Measurements from ENCODE around the gene FAM234B.

DNA sequence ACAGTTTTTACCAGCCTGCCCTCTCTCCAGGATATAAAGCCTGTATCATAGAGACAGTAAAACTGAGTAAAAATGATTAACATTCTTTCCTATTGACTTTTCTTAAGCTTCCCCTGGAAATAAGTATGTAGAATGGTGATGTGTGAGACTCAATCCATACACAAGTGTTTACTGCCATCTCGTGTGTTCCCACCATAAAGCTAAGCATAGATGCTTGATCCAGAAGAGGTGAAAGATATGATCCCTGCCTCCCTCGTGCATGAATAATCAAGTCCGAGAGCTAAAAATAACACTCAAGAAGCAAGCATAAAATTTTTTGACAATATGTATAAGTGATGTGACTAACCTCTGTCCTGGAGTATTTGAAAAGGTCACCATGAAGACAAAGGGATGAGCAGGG lies 76.2 kb downstream of the FAM234B start:
- TF ChIP-seq, protein P1, sequence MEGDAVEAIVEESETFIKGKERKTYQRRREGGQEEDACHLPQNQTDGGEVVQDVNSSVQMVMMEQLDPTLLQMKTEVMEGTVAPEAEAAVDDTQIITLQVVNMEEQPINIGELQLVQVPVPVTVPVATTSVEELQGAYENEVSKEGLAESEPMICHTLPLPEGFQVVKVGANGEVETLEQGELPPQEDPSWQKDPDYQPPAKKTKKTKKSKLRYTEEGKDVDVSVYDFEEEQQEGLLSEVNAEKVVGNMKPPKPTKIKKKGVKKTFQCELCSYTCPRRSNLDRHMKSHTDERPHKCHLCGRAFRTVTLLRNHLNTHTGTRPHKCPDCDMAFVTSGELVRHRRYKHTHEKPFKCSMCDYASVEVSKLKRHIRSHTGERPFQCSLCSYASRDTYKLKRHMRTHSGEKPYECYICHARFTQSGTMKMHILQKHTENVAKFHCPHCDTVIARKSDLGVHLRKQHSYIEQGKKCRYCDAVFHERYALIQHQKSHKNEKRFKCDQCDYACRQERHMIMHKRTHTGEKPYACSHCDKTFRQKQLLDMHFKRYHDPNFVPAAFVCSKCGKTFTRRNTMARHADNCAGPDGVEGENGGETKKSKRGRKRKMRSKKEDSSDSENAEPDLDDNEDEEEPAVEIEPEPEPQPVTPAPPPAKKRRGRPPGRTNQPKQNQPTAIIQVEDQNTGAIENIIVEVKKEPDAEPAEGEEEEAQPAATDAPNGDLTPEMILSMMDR (IDR thresholded peaks at IDR 0.05; ENCODE audit: poor library complexity): no peak
- TF ChIP-seq EZH2 (IDR thresholded peaks at IDR 0.05; ENCODE audit: borderline replicate concordance): no peak
